ENCODE results near the gene GPA33.

Gene GPA33

GRCh38 chr1:167061073-167061464 lies 29.1 kb downstream of the GPA33 start:
- TF ChIP-seq SIN3A (IDR thresholded peaks at IDR 0.05; ENCODE audit: borderline replicate concordance, insufficient read depth, low read length): no peak
- TF ChIP-seq, protein P1, sequence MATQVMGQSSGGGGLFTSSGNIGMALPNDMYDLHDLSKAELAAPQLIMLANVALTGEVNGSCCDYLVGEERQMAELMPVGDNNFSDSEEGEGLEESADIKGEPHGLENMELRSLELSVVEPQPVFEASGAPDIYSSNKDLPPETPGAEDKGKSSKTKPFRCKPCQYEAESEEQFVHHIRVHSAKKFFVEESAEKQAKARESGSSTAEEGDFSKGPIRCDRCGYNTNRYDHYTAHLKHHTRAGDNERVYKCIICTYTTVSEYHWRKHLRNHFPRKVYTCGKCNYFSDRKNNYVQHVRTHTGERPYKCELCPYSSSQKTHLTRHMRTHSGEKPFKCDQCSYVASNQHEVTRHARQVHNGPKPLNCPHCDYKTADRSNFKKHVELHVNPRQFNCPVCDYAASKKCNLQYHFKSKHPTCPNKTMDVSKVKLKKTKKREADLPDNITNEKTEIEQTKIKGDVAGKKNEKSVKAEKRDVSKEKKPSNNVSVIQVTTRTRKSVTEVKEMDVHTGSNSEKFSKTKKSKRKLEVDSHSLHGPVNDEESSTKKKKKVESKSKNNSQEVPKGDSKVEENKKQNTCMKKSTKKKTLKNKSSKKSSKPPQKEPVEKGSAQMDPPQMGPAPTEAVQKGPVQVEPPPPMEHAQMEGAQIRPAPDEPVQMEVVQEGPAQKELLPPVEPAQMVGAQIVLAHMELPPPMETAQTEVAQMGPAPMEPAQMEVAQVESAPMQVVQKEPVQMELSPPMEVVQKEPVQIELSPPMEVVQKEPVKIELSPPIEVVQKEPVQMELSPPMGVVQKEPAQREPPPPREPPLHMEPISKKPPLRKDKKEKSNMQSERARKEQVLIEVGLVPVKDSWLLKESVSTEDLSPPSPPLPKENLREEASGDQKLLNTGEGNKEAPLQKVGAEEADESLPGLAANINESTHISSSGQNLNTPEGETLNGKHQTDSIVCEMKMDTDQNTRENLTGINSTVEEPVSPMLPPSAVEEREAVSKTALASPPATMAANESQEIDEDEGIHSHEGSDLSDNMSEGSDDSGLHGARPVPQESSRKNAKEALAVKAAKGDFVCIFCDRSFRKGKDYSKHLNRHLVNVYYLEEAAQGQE (IDR thresholded peaks at IDR 0.05; ENCODE audit: insufficient read depth in 1 of 2, low read depth in 2 of 2, low read length in 2 of 2): no peak
- no peak for TF ChIP-seq FOXP2 (optimal IDR thresholded peaks at IDR 0.05; ENCODE audit: borderline replicate concordance, extremely low read depth, extremely low read length, insufficient read depth)

DNA sequence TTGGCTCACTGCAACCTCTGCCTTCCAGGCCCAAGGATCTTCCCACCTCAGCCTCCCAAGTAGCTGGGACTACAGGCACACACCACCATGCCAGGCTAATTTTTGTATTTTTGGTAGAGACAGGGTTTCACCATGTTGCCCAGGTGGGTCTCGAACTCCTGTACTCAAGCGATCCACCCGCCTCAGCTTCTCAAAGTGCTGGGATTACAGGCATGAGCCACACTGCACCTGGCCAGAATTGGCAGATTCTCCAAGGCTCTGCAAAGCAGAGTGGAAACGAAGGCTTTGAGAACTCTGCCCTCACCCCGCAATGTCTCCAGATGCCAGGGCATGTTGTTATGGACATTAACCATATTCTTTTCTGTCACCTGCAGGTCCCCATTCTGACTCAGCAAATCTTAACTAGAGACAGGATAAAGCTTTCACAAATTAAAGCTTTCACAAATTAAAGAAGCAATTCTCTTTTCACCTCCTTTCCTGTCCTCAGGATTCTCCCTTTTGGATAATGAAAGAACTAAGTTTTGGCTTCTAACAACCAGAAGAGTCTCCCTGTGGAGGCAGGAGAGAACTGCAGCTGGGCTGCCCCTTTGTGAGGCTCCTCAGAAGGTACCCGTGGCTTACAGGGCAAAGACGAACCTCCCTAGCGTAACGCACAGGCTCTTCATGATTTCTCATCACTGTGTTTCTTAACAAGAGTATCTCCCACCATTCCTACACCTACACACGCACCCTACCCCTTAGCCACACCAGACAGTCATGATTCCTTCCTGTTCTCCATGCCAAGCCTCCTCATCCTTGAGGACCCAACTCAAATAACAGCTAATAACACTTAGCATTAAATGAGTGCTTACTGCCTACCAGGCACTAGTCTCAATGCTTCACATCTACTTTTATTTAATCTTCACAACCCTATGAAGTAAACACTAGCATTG lies 29.8 kb downstream of the GPA33 start:
- TF ChIP-seq, protein P1 (IDR thresholded peaks at IDR 0.05; ENCODE audit: insufficient read depth in 1 of 2, low read depth in 2 of 2, low read length in 2 of 2): no peak
- TF ChIP-seq TAF1 (IDR thresholded peaks at IDR 0.05; ENCODE audit: borderline replicate concordance, insufficient read depth, low read length): no peak
- TF ChIP-seq FOXP2 (optimal IDR thresholded peaks at IDR 0.05; ENCODE audit: borderline replicate concordance, extremely low read depth, extremely low read length, insufficient read depth): no peak
- no peak for TF ChIP-seq POLR2AphosphoS5 (IDR thresholded peaks at IDR 0.05; ENCODE audit: low read depth, low read length)
- no peak for TF ChIP-seq SIN3A (IDR thresholded peaks at IDR 0.05; ENCODE audit: borderline replicate concordance, insufficient read depth, low read length)

DNA sequence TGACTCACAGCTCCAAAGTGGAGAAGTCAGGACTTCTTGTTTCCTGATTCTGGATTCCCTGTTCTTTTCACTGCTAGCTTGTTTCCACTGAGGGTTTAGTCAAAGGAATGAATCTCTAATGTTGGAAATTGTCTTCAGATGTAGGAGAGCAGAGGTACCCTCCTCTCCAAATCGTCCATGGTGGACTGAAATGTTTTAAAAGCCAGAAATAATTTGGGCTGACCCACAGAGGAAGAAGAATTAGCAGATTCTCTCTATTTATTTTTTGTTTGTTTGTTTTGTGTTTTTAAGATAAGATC lies 30.4 kb downstream of the GPA33 start:
- no peak for TF ChIP-seq TAF1 (IDR thresholded peaks at IDR 0.05; ENCODE audit: borderline replicate concordance, insufficient read depth, low read length)
- TF ChIP-seq, protein P1 (IDR thresholded peaks at IDR 0.05; ENCODE audit: insufficient read depth in 1 of 2, low read depth in 2 of 2, low read length in 2 of 2): no peak
- TF ChIP-seq FOXP2 (optimal IDR thresholded peaks at IDR 0.05; ENCODE audit: borderline replicate concordance, extremely low read depth, extremely low read length, insufficient read depth): no peak
- TF ChIP-seq SIN3A (IDR thresholded peaks at IDR 0.05; ENCODE audit: borderline replicate concordance, insufficient read depth, low read length): no peak
- TF ChIP-seq POLR2AphosphoS5 (IDR thresholded peaks at IDR 0.05; ENCODE audit: low read depth, low read length): no peak

GRCh38 chr1:167059045-167059808 lies 30.9 kb downstream of the GPA33 start:
- TF ChIP-seq, protein P1 (IDR thresholded peaks at IDR 0.05; ENCODE audit: insufficient read depth in 1 of 2, low read depth in 2 of 2, low read length in 2 of 2): no peak
- TF ChIP-seq POLR2AphosphoS5 (IDR thresholded peaks at IDR 0.05; ENCODE audit: low read depth, low read length) (no peak), TAF1 (IDR thresholded peaks at IDR 0.05; ENCODE audit: borderline replicate concordance, insufficient read depth, low read length) (no peak), SIN3A (IDR thresholded peaks at IDR 0.05; ENCODE audit: borderline replicate concordance, insufficient read depth, low read length) (no peak), FOXP2 (optimal IDR thresholded peaks at IDR 0.05; ENCODE audit: borderline replicate concordance, extremely low read depth, extremely low read length, insufficient read depth) (no peak)
